ENCODE measurements around the gene MARK3.

The MARK3 gene

DNA sequence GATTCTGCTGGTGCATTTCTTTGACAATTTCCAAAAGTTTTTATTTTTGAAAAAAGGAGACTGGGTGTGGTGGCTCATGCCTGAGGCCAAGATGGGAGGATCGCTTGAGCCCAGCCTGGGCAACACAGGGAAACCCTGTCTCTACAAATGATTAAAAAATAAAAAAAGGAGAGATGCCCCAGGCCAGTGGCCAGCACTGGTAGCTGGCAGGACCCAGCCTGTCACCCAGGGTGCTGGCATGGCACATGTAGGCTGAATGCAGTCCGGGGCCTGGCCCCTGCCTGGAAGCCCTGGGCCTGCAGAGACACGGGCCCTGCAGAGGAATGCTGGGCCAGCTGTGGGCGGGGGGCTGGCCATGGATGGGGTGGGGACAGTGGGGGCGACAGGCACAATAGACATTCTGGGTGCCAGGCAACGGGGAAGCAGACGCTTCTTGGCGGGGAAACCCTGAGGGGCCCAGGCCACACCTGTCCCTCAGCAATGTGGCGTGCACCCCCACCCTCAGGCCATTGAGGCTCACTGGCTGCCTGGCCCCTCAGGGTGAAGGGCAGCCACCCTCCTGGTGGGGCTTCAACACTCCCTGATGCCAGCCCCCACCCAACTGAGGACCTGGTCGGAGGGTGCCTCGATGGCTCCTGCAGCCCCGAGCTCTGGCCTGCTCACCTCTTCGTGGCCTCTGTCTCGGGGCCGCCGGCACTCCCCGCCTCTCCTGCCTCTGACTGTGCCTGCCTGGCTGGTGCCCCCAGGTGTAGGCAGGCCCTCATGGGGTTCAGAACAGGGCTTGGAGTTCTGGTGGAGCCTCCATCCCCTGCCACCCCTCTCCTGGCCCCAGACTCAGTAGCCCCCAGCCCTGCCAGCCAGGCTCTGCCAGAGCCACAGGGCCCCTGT, 155.8 kb downstream of the MARK3 start:
- DNase-seq = no peak

DNA sequence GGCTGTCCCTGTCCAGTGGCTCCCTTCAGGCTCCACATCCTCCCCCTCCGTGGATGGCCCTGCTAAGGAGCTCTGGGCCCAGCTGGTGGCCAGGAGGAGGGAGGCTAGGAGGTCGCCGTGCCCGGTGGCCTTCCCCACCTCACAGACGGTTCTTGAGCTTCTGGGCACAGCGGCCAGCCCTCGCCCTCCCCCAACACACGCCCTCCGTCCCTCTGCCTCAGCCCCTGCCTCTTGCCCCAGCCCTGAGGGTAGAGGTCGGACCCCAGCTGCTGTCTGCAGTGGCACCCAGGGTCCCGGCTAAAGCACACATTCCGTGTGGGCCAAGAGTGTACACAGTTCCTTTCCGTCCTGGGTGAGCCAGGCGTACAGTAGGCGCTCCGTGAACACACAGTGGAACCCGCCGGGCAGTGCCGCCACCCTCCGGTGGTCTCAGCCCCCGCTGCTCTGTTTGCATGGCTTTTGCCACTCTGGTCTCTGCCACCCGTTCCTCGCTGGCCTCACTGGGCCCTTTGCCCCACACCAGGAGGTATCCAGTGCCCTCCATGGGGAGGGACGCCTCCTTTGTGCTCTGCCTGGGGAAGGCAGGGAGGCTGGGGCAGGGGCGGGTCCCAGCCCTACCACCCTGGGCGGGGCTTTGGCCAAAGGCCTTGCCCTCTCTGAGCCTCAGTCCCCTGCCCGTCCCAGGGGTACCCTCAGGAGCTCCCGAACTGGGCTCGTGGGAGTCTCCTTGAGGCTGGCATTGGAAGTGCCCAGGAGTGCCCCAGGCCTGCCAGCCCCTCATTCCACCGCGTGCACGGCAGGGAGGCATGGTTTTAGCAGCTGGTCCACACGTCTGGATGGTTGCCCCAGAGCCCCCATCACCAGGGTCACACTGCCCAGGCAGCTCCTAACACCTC, 156.7 kb downstream of the MARK3 start:
- no peak for DNase-seq

DNA sequence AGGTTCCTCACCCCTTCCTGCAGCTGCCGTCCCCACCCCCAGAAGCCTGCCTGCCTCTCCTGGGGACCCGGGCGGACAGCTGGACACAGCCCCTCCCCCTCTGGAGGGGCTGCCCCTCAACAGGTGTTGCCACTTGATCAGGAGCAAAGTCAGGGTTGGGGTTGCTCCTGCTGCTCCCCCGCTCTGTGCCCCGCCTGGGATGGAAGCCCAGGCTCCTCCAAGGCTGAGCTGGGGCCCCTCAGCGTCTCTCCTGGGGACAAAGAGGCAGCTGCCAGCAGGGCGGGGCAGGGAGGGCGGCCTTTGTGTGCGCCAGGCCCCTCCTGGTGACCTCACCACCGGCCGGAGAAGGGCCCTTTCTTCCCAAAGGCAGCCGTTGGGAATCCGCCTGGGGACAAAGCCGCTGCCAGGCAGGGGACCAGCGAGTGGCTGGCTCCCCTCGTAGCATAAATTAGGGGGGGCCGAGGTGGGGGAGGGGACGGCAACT, 157.4 kb downstream of the MARK3 start:
- no peak for DNase-seq

DNA sequence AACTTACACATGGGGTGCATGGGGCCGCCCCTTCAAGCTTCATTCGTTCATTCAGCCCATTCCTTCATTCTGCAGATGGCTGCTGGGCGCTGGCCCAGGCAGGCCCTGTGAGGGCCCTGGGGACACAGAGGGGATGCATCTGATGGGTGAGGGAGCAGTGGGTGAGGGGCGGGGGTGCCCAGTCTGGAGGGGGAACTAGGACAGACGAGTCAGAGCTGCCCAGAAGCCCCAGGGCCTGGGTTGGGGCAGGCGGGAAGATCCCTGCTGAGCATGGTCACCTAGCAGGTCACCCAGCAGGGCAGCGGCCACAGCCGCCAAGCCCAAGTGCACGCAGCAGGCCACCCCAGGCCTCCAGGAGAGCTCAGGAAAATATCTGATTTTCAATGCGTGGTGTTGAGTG, 157.9 kb downstream of the MARK3 start:
- DNase-seq = no peak

DNA sequence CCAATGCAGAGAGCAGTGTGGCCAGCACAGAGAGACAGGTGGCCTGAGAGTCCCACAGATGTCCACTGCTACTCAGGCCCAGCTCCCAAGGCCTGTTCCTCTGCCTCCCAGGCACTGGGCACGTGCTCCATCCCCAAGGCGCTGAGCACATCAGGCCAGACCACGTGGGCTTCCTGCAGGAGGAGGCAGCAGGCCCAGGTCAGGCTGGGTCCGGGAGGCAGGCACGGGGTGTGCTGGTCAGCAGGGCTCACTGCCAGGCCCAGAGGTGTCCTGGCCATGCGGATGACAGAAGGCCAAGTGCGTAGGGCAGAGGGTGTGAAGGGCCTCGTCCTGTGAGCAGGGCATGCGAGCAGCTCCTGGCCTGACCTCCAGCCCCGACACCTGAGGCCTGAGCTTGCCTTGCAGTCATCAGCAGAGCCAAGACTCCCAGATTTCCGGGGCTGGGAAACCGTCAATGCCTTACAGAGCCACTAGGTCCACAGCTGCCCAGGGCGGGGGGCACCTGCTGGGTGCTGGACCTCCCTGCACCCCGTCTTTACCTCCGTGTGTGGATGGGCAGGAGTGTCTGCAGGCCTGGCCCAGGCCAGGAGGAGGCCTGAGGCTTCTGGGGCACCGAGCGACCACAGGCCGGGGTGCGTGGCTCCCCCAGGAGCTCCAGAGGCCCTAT, 158.6 kb downstream of the MARK3 start:
- DNase-seq = no peak

DNA sequence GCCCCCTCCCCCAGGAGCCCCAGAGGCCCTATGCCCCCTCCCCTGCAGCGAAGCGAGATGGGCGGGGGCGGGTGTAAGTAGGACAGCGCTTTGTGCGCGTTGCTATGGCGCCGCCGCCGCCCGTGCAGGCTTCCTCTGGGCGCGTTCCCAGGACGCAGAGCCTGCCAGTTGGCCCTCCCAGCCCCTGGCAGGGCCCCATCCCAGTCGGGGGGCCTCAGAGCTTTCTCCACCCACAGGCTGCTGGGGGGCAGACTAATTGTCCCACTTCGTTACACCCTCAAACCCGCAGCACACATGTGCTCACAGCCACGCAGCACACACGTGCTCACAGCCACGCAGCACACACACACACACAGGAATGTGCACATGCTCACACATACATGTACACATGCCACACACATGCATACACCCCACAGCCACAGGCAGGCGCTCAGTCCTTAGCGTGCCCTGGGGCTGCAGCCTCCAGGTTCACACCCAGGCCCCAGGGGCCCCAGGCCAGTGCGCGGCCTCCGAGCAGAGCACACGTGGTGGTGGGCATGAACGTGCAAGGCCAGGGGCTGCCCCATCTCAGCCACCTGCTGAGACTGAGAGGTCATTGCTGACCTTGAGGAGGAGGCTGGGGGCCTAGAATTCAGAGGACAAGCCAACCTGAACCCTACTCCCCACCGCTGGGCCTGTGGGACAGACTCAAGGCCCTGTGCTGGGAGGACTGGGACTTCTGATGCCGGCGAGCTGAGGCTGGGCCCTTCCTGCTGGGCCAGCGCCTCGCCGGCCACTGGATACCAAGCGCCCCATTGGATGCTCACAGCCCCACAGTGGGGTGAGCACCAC, 159.4 kb downstream of the MARK3 start:
- no peak for DNase-seq

DNA sequence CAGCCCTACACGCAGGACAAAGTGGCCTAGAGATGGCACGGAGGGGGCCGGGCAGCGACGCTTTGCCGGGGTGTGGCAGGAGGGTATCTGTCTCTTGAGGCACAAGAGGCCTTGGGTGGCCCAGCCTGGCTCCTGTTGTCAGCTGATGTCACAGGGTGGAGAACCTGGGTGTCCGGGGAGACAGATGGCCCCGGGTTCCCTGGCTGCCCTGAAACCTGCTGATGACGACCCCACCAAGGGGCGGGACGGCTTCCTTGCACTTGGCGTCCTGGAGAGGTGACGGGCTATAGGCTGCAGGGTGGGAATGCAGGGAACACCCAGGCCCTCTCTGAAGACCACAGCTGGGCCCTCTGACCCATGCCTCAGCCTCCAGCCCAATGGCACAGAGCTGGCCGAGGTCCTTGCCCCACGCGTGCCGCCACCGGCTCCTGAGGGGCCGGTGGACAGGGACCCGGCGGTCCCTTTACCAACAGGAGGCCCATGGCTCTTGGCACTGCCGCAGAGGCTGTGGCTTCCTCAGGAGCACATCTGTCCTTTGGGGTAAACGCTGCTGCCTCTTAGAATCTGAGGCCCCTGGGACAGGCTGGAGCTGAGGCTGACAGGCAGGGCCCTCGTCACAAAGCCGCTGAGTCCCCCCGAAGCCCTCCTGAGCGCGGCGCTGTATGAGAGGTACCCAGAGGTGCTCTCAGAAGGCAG, 160.2 kb downstream of the MARK3 start:
- no peak for DNase-seq

DNA sequence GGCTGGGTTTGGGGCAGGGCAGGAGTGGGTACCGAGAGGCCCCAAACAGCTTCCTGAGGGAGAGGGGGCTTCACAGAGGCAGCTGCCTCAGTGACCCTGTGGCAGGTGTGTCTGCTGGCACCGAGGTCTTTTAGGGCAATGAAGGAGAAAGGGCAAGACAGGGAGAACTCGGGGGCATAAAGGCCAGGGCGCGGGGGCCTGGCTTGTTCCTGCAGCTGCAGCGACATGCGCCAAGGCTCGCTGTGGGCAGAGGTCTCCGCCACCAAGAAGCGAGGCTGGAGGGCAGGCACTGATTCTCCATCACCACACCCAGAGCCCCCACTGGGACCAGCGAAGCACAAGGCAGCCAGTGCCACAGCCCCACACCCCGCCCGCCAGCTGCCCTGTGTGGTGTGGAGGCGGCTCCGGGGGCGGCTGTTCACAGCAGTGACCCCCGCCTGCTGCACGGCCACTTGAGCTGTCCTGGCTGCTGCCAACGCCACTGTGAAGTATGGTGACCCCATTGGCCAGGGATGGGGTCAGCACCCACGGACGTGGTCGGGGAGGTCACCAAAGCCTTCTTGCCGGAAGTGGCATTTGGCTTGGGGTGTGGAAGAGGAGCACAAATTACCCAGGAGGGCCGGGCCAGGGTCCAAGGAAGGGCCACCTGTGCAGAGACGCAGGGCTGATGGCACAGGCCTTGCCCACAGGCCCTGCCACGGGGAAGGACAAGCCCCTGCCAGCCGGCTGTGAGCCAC, 160.9 kb downstream of the MARK3 start:
- no peak for DNase-seq

DNA sequence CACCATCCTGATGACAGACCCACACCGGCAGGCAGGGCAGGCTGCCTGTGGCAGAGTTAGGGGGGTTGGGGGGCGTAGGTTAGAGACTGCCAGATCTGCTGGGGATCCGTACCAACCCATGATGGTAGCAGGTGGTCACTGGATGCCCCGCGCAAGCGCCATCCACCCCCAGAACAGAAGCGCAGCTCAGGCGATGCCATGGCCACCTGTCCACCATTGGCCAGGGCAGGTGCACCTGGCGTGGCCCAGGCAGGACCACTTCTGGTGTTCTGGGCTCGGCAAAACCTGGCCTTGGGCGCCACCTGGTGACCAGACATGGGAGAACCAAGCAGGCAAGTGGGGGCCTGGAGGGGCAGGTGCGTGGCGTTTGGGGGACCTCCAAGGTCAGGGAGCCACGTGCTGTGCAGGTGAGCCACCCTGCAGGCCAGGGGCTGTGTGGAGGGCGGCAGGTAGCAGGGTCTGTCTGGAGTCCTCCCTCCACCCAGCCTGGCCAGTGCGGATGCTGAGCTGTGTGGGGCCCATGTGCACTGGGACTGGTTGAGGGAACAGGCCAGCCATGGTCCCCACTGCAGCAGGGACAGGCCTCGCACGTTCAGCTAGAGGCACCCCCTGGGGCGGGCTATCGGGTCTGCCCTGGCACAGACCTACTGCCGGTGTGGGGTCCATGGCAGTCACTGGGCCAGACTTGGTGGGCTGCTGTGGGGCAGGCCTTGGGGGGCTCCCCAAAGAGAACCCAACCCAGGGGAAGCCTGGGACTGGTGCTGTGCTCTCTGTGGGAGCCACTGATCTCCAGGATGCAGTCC, 161.6 kb downstream of the MARK3 start:
- peak; percentile 72 to 77 for DNase-seq

DNA sequence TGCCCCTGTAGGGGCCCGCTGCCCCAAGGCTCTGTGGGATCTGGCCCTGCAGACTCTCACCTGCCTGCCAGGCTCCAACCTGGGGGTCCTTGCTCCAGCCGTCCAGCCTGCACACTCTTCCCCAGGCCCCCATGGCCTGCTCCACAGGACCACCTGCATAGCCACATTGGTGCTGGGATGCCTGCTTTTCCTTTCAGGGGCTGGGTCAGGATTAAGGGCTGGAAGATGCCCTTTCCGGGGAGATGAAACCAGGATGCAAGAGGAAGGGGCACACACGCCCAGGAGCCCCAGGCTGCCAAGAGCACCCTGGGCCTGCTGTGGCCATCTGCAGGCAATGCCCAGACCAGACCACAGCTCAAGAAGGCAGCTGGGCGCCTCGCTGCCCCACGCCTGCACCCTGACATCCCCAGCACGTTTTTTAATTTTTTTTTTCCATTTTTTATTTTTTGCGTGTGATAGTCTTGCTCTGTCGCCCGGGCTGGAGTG, 162.3 kb downstream of the MARK3 start:
- DNase-seq = no peak

DNA sequence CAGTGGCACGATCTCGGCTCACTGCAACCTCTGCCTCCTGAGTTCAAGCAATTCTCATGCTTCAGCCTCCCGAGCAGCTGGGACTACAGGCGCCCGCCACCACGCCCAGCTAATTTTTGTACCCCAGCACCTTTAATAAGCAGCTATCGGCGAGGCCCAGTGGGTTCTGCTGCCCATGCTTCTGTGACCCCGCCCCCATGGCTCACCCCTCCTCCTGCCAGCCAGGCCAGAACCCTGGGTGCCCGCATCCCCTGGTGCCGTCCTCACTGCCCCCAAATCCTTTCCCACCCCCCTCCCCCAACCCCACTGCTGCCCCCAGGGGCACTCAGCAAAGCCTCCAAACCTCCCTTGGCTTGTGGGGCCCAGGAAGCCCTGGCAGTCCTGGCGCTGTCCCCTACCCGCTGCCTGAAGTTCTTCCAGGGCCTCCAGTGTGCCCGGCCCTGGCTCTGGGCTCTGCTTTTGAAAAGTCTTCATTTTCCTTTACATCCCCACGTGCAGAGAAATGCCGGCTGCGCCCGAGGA, 162.8 kb downstream of the MARK3 start:
- DNase-seq = no peak

DNA sequence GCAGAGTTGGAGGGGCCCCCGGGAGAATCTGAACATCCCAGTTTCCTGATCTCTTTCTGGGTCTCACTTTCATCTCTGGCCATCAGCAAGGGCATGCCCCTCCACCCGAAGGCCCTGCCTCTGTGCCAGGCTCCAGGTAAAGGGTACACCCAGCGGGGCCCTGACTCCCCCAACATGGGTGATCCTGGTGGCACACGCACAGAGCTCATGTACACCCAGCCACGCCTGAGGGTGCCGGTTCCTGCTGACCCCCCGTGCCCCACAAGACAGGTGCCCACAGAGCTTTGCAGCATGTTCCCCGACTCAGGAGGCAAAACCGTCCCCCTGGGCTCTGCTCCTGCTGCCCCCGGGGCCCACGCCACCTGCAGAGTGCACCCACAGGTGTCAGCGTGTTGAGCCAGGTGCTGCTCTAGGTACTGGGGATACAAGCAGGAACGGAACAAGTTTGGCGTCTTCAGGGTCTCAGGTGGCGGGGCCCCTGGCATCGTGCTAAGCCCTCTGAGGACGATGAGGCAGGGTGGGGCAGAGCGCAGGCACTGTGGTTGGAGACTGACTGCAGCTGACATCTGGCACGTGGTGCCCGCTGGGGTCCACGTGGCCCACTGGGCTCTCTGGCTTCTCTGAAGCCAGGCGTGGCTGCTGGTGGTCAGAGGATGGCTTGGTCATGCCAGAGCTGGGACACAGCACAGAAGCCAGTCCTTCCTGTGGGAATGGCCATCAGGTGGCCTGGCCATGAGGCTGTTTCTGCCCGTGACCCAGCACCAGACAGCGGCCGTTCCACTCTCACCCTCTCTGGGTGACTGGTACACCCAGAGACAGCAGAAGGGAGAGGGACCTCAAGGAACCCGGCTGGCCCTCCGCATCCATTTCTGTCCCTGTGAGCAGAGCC, 163.5 kb downstream of the MARK3 start:
- no peak for DNase-seq

DNA sequence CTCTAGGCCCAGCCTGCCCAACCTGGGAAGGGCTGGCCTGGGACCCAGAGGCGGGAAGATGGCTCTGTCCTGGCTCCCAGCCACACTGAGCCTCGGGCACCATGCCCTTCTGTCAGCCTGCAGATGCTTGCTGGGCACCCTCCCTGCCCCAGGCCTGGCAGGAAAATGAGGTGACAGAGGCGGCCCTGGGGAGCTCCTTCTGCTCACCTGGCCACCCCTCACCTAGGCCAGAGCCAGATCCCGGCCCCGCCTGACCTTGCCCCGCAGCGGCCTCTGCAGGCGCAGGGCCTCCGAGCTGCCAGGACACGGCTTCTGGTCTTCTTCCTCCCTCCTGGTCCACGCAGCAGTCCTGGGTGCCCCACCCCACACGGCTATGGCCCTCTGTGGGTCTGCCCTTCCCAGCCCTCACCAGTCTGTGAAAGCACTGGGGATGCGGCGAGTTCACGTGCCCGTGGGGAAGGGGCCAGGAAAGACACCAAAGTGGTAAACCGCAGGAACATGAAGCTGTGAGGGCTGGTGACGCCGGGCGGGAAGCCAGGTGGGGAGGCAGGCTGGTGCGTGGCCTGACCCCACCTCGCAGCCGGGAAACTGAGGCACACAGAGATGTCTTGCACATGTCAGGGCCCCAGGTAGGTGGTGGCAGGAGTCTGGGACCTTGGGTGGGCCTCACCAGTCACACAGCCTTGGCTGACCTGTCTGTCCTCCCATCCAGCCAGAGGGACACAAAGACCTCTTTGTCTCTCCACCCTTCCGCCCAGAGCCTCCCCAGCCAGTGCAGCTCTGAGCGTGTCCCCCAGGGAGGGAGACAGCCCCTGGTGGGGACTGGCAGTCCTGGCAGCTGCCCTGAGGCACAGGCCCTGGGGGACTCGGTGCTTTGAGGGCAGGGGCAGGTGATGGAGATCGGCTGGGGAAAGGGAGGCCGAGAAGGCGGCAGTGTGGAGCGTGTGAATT, 164.4 kb downstream of the MARK3 start:
- DNase-seq = no peak

DNA sequence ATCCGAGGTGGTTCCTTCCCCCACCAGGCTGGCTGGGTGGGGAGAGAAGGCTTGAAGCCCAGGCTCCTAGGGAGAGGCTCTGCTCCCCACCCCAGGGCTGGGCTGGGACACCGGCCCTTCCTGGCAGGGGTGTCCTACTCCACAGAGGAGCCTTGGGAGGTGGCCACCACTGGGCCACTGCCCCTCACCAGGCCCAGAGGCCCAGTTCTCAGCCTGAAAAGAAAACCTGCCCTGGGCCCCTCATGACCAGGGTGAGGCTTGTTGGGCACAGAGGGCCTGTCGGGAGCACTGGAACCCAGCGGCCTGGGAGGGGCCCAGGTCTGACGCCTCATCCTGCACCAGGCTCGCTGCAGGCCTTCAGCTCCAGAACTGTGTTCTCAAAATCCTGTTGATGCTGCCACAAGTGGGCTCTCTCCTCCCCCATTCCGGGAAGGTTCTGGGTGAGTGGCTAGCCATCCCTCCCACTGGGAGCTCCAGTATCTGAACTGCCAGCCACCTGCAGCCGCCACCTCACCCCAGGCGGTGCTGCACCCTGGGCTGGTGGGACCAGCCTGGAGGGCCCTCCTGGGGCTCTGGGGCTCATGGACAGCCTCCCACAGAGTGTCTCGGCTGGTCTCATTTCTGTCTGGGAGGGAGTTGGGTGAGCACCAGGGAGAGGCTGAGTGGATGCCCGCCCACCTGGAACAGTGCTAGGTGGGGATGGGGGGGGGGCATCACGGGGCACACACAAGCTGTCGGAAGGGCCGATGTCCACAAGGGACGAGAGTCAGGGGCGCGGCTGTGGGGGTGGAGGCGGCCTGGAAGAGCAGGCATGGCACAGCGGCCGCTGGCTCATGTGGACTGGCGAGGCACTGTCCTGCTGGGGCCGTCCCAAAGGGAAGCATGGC, 165.5 kb downstream of the MARK3 start:
- no peak for DNase-seq

DNA sequence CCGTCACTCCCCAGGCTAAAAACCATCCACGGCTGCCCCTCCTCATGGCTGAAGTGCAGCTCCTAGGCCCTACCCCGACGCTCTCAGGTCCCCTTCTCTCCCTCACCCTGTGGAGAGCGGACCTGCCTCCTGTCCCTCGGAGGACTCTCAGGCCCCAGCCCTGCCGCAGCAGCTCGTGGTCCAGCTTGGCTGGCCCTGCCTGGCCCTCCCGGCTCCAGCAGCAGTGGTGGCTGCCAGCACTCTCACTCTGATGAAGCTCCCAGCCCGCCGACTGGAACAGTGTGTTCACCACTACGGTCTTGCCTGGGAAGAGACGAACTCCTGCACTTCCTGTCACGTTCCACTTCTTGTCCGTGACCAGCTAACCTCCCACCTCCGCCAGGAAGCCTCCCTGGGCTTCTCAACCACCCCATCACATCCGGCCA, 166.1 kb downstream of the MARK3 start:
- DNase-seq = no peak

Measured in stimulated activated CD4-positive, alpha-beta T cell treated with anti-CD3 and anti-CD28 coated beads, Interleukin-2, amount 100 ng/mL, for 48 hours (primary cell).